Activated B cell treated with CpG ODN at 0.5 μM for 24 hours (primary cell): ENCODE data around the gene FGF2. TPM values are rescaled to one million over a fixed set of nuclear protein-coding genes. Genes with fewer than 3 reads are reported as not detected.
"Not testable (repeated sequence)": the region's sequence is repeated elsewhere in the genome, so short reads cannot be mapped to it uniquely, and the experiment has no call there.

Experiments used
- ATAC-seq: fragments of 200-7000 bp; cut with Tn5 transposase; one replicate; pipeline ENCODE4 v1.10.0; 2021; ENCODE audit warnings: low read depth, mild to moderate bottlenecking, moderate library complexity
- CTCF ChIA-PET: fragments of 350-600 bp; sonication (Branson Sonifier 250); formaldehyde crosslinking; loops from one replicate; lab custom pipeline; 2021; ENCODE audit warnings: antibody characterized with exemption; lab: Charles Lee
- POLR2A ChIA-PET: fragments of 350-600 bp; sonication (Branson Sonifier 250); formaldehyde crosslinking; loops from one replicate; lab custom pipeline; 2021; ENCODE audit warnings: antibody characterized with exemption; lab: Charles Lee
- DNase-seq: peaks from one replicate; pipeline ENCODE4 v3.0.0; 2022
- H3K27ac Mint-ChIP-seq: one replicate; pipeline ENCODE4 v1.8.0; 2020; ENCODE audit warnings: mixed read lengths
- H3K27me3 Mint-ChIP-seq: one replicate; pipeline ENCODE4 v1.8.0; 2021; ENCODE audit warnings: mixed read lengths
- H3K36me3 Mint-ChIP-seq: one replicate; pipeline ENCODE4 v1.8.0; 2021; ENCODE audit warnings: low read depth, mixed read lengths
- H3K4me1 Mint-ChIP-seq: one replicate; pipeline ENCODE4 v1.8.0; 2021; ENCODE audit warnings: mixed read lengths
- H3K4me3 Mint-ChIP-seq: one replicate; pipeline ENCODE4 v1.8.0; 2020; ENCODE audit warnings: mild to moderate bottlenecking, mixed read lengths
- H3K9me3 Mint-ChIP-seq: one replicate; pipeline ENCODE4 v1.8.0; 2020; ENCODE audit warnings: mixed read lengths
- CTCF ChIP-seq: fragments of 200-600 bp; IDR thresholded peaks from one replicate; pipeline ENCODE4 v1.8.0; 2022; ENCODE audit warnings: antibody characterized with exemption, mild to moderate bottlenecking
- intact Hi-C: fragments of 100-400 bp; cut with micrococcal nuclease; formaldehyde crosslinking; loops from one replicate; pipeline ENCODE4 v1.15.1; 2024
- total RNA-seq: library from RNA; stranded (reverse); gene quantifications from 2 replicates; pipeline ENCODE4 v1.2.3, GENCODE V29; 2022

FGF2 gene
- total RNA-seq, 1 donor from 2014 or later: 0.29 TPM

- no peaks in the 10 kb centered on the region for H3K4me1 Mint-ChIP-seq
- no peak overlapping the region for H3K4me3 Mint-ChIP-seq
- ATAC-seq (no peak), DNase-seq (no peak)
- intact Hi-C loops: no loop called here
- H3K9me3 Mint-ChIP-seq: peaks cover 2% of the 10 kb centered on the region
- no peaks in the 10 kb centered on the region for H3K36me3 Mint-ChIP-seq
- CTCF ChIA-PET: no interaction called here
- no peak overlapping the region for H3K27ac Mint-ChIP-seq
- peaks cover 7% of the 10 kb centered on the region for H3K27me3 Mint-ChIP-seq
- POLR2A ChIA-PET: no interaction called here
- no peak for TF ChIP-seq CTCF
Measured at GRCh38 chr4:122783301-122784215, 43.1 kb upstream of the FGF2 start.

DNA sequence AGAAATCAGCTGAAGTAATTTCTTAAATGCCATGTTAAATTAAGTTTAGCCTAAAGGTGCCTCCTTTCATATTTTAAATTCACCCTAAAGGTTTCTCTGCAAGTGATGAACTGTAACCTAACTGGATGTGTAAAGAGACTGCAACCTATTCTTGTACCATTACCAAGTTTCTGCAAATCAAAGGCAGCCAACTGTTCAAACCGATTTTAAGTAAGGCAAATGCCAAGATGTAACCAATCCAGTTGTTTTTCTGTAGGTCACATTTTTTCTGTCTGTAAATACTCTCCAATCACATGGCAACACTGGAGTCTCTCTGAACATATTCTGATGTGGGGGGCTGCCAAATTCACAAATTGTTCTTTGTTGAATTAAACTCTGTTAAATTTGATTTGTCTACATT, 42.4 kb upstream of the FGF2 start:
- ATAC-seq (no peak), DNase-seq (no peak)
- Mint-ChIP-seq H3K9me3 (peaks cover 2% of the 10 kb centered on the region), H3K4me3 (no peak overlapping the region), H3K36me3 (no peaks in the 10 kb centered on the region), H3K4me1 (no peaks in the 10 kb centered on the region), H3K27me3 (peaks cover 7% of the 10 kb centered on the region), H3K27ac (no peak overlapping the region)
- no peak for TF ChIP-seq CTCF
- CTCF ChIA-PET: no interaction called here
- intact Hi-C loops: no loop called here
- POLR2A ChIA-PET: no interaction called here

- Mint-ChIP-seq H3K36me3 (no peaks in the 10 kb centered on the region), H3K27me3 (peaks cover 6% of the 10 kb centered on the region), H3K4me3 (no peak overlapping the region), H3K4me1 (no peaks in the 10 kb centered on the region), H3K9me3 (peaks cover 2% of the 10 kb centered on the region), H3K27ac (no peak overlapping the region)
- POLR2A ChIA-PET: no interaction called here
- TF ChIP-seq CTCF: no peak
- ATAC-seq (no peak), DNase-seq (no peak)
- intact Hi-C loops: no loop called here
- CTCF ChIA-PET: no interaction called here
Measured at GRCh38 chr4:122785099-122785498, 41.5 kb upstream of the FGF2 start.

GRCh38 chr4:122786296-122786695, 40.3 kb upstream of the FGF2 start:
- ATAC-seq, H3K4me1 Mint-ChIP-seq, H3K4me3 Mint-ChIP-seq, intact Hi-C loops, CTCF ChIA-PET, H3K9me3 Mint-ChIP-seq, H3K36me3 Mint-ChIP-seq, DNase-seq, POLR2A ChIA-PET, H3K27me3 Mint-ChIP-seq, H3K27ac Mint-ChIP-seq: not testable (repeated sequence)

- H3K36me3 Mint-ChIP-seq, H3K4me3 Mint-ChIP-seq, H3K27me3 Mint-ChIP-seq, H3K9me3 Mint-ChIP-seq, CTCF ChIA-PET, ATAC-seq, intact Hi-C loops, POLR2A ChIA-PET, H3K4me1 Mint-ChIP-seq, DNase-seq, H3K27ac Mint-ChIP-seq: not testable (repeated sequence)
Measured at GRCh38 chr4:122786920-122787319, 39.7 kb upstream of the FGF2 start.

GRCh38 chr4:122787940-122788339, 38.7 kb upstream of the FGF2 start:
- DNase-seq: no peak
- Mint-ChIP-seq H3K9me3 (peaks cover 2% of the 10 kb centered on the region), H3K4me3 (no peak overlapping the region), H3K36me3 (no peaks in the 10 kb centered on the region), H3K4me1 (no peaks in the 10 kb centered on the region), H3K27ac (no peak overlapping the region), H3K27me3 (peaks cover 11% of the 10 kb centered on the region)
- ChIA-PET CTCF (no interaction called here), POLR2A (no interaction called here)
- intact Hi-C loops: no loop called here
- TF ChIP-seq CTCF: no peak
- no peak for ATAC-seq
